Transverse colon (tissue), 4 donors: ENCODE results near the gene CYTH3.

Experiments
- CTCF ChIP-seq, 5 experiments: fragments of 200-600 bp in 3 of 5; fragments of 450-650 bp in 2 of 5; sonication (generic) in 3 of 5; IDR thresholded peaks; 1 replicate in 2 of 5; 2 replicates in 3 of 5; pipeline ENCODE4 v1.5.1; 2016 to 2017; ENCODE audit warnings: antibody characterized with exemption in 5 of 5, inconsistent platforms in 3 of 5, mild to moderate bottlenecking in 2 of 5, moderate library complexity in 1 of 5
- EP300 ChIP-seq: sonication (generic); formaldehyde crosslinking; IDR thresholded peaks from one replicate; pipeline ENCODE4 v1.6.1; 2017; ENCODE audit warnings: antibody characterized with exemption, low read depth
- POLR2A ChIP-seq: fragments of 450-650 bp; IDR thresholded peaks from one replicate; pipeline ENCODE4 v1.6.1; 2016; ENCODE audit warnings: antibody characterized with exemption, mild to moderate bottlenecking, moderate library complexity
- POLR2AphosphoS5 ChIP-seq, 3 donors: sonication (generic); formaldehyde crosslinking; IDR thresholded peaks; one replicate each; pipeline ENCODE4 v1.6.1; 2016; ENCODE audit warnings: antibody characterized with exemption in 3 of 3

- TF ChIP-seq CTCF (IDR thresholded peaks at IDR 0.05) (no peak), POLR2A (no peak), EP300 (no peak), POLR2AphosphoS5 (IDR thresholded peaks at IDR 0.05) (no peak)
Observed at GRCh38 chr7:6178298-6179029, 94.0 kb downstream of the CYTH3 start.
